K562 (cell line): ENCODE measurements around the gene ZSWIM4. TPM values are rescaled to one million over a fixed set of nuclear protein-coding genes. Genes with fewer than 3 reads are reported as not detected.
"Not testable (repeated sequence)": the region's sequence is repeated elsewhere in the genome, so short reads cannot be mapped to it uniquely, and the experiment has no call there.

Source experiments
- ATAC-seq: fragments of 200-7000 bp; cut with Tn5 transposase; 3 replicates; pipeline ENCODE4 v1.9.1; 2020; ENCODE audit warnings: moderate library complexity
- BruUV-seq: library from RNA; stranded (reverse); fragments of 400-500 nt; replicated peaks from 2 replicates; lab custom pipeline; 2021; lab: Mats Ljungman, UMichigan
- CTCF ChIA-PET: fragments of 300-600 bp; formaldehyde crosslinking; extraction: SDS; loops from one replicate; lab custom pipeline; 2021; ENCODE audit warnings: low intra/inter-chr PET ratio; lab: Yijun Ruan, JAX
- POLR2A ChIA-PET: fragments of 300-600, 350-650 bp; sonication (Branson Sonifier 250); formaldehyde crosslinking; extraction: SDS; loops from one replicate; lab custom pipeline; 2021; ENCODE audit warnings: antibody characterized with exemption, inconsistent platforms; lab: Yijun Ruan, JAX
- DNase-seq, 4 experiments: peaks; one replicate each; pipeline versions ENCODE4 v3.0.0 to v3.0.0-alpha.2; 2011 to 2018; ENCODE audit warnings: low spot score in 3 of 4, mixed read lengths in 3 of 4; ENCODE audit errors: extremely low read depth in 1 of 4
- FAIRE-seq: peaks from 2 replicates; lab custom pipeline; 2011; peaks lifted over from hg19 to GRCh38; lab: Jason Lieb, UNC
- H2AFZ ChIP-seq: 2 replicates; pipeline ENCODE4 v1.6.0; 2011; ENCODE audit warnings: low read depth, low read length, control low read depth, inconsistent platforms
- H3K27ac ChIP-seq: fragments of 200-600 bp; 3 replicates; pipeline ENCODE4 v1.8.0; 2011; ENCODE audit warnings: low read depth, mild to moderate bottlenecking, control low read depth, inconsistent platforms, low read length, moderate library complexity, mixed read lengths; ENCODE audit errors: extremely low read depth
- H3K27me3 ChIP-seq, 2 experiments: fragments of 300-600 bp in 1 of 2; 2 replicates in 1 of 2; 3 replicates in 1 of 2; pipeline versions ENCODE4 v1.6.0 to v1.8.0; 2011; ENCODE audit warnings: inconsistent platforms in 2 of 2, low read length in 2 of 2, mild to moderate bottlenecking in 1 of 2, mixed read lengths in 1 of 2, moderate library complexity in 1 of 2; ENCODE audit not compliant: control insufficient read depth in 2 of 2, insufficient read depth in 2 of 2
- H3K36me3 ChIP-seq: fragments of 300-600 bp; 3 replicates; pipeline ENCODE4 v1.8.0; 2011; ENCODE audit warnings: mild to moderate bottlenecking, low read length, inconsistent platforms; ENCODE audit not compliant: control insufficient read depth, insufficient read depth
- H3K4me1 ChIP-seq, 2 experiments: fragments of 200-600 bp in 1 of 2; replicated peaks in 1 of 2; 2 replicates in 1 of 2; 3 replicates in 1 of 2; pipeline versions ENCODE4 v1.5.1 to v1.8.0; 2011; ENCODE audit warnings: inconsistent platforms in 2 of 2, low read length in 2 of 2, mild to moderate bottlenecking in 1 of 2, mixed read lengths in 1 of 2, moderate library complexity in 1 of 2; ENCODE audit not compliant: control insufficient read depth in 2 of 2, insufficient read depth in 2 of 2
- H3K4me2 ChIP-seq: 2 replicates; pipeline ENCODE4 v1.6.1; 2011; ENCODE audit warnings: low read length, control low read depth, inconsistent platforms, mixed read lengths; ENCODE audit not compliant: insufficient read depth
- H3K4me3 ChIP-seq: fragments of 200-600 bp; sonication (generic), shearing (Covaris generic); 2 replicates; pipeline ENCODE4 v1.5.1; 2016; ENCODE audit warnings: control low read depth, inconsistent platforms
- H3K79me2 ChIP-seq: fragments of 200-600 bp; 3 replicates; pipeline ENCODE4 v1.8.0; 2011; ENCODE audit warnings: low read length, inconsistent platforms; ENCODE audit not compliant: control insufficient read depth, insufficient read depth
- H3K9ac ChIP-seq, 2 experiments: 2 replicates each; pipeline versions ENCODE4 v1.6.0 to v1.6.1; 2011; ENCODE audit warnings: low read depth in 2 of 2, low read length in 2 of 2, control low read depth in 1 of 2, inconsistent platforms in 1 of 2, mild to moderate bottlenecking in 1 of 2, mixed read lengths in 1 of 2; ENCODE audit not compliant: insufficient read depth in 1 of 2
- H3K9me1 ChIP-seq: one replicate; pipeline ENCODE4 v1.6.0; 2011; ENCODE audit warnings: inconsistent platforms, mild to moderate bottlenecking, low read length, moderate library complexity; ENCODE audit not compliant: control insufficient read depth, insufficient read depth
- H3K9me3 ChIP-seq: replicated peaks from 2 replicates; pipeline ENCODE4 v1.5.1; 2011; ENCODE audit warnings: low read depth, low read length, inconsistent platforms; ENCODE audit not compliant: control insufficient read depth, insufficient read depth
- H4K20me1 ChIP-seq: replicated peaks from 2 replicates; pipeline ENCODE4 v1.6.1; 2011; ENCODE audit warnings: low read length, inconsistent platforms, mixed read lengths; ENCODE audit not compliant: control insufficient read depth, insufficient read depth
- ELF4 ChIP-seq: fragments of 450-650 bp; formaldehyde crosslinking; IDR thresholded peaks from 2 replicates; pipeline ENCODE4 v1.4.0; 2022; ENCODE audit warnings: missing genetic modification characterization
- EP300 ChIP-seq: IDR thresholded peaks from 2 replicates; pipeline ENCODE4 v1.6.1; 2012; ENCODE audit warnings: low read length, improper control_type of control experiment
- FOSL1 ChIP-seq: fragments of 200-800 bp; sonication (Bioruptor generic); conservative IDR thresholded peaks from 2 replicates; pipeline ENCODE4 v1.6.1; 2016; ENCODE audit warnings: missing genetic modification characterization, missing compliant biosample characterization
- JUN ChIP-seq, 2 experiments: sonication (generic) in 1 of 2; formaldehyde crosslinking in 1 of 2; IDR thresholded peaks; 2 replicates each; pipeline versions ENCODE4 v1.6.1 to v1.8.0; 2012 to 2022; ENCODE audit warnings: borderline replicate concordance in 2 of 2, mild to moderate bottlenecking in 2 of 2, improper control_type of control experiment in 1 of 2, low read depth in 1 of 2, low read length in 1 of 2, missing genetic modification reagents in 1 of 2
- JUND ChIP-seq, 2 experiments: IDR thresholded peaks; 2 replicates in 1 of 2; 3 replicates in 1 of 2; pipeline ENCODE4 v1.6.1; 2011; ENCODE audit warnings: borderline replicate concordance in 2 of 2, low read depth in 2 of 2, low read length in 2 of 2, improper control_type of control experiment in 1 of 2, missing biosample characterization in 1 of 2, missing genetic modification characterization in 1 of 2, missing genetic modification reagents in 1 of 2
- MAZ ChIP-seq, 2 experiments: fragments of 450-650 bp in 1 of 2; sonication (generic) in 1 of 2; formaldehyde crosslinking; IDR thresholded peaks in 1 of 2; conservative IDR thresholded peaks in 1 of 2; 2 replicates each; pipeline versions ENCODE4 v1.4.0 to v1.5.0; 2020; ENCODE audit warnings: mild to moderate bottlenecking in 1 of 2, missing genetic modification reagents in 1 of 2
- POLR2G ChIP-seq: fragments of 200-400 bp; formaldehyde crosslinking; IDR thresholded peaks from 2 replicates; pipeline ENCODE4 v1.6.1; 2017; ENCODE audit warnings: low read depth, mild to moderate bottlenecking, antibody characterized with exemption, low read length, moderate library complexity
- PURB ChIP-seq: sonication (generic); formaldehyde crosslinking; IDR thresholded peaks from 2 replicates; pipeline ENCODE4 v1.9.0; 2021; ENCODE audit warnings: low read depth, mild to moderate bottlenecking, missing genetic modification reagents
- RBM14 ChIP-seq: fragments of 200-400 bp; formaldehyde crosslinking; IDR thresholded peaks from 2 replicates; pipeline ENCODE4 v1.6.1; 2018; ENCODE audit warnings: low read depth, mild to moderate bottlenecking, low read length, moderate library complexity, borderline replicate concordance; ENCODE audit not compliant: insufficient read depth
- ZNF830 ChIP-seq: fragments of 250-450 bp; sonication (Bioruptor Pico); IDR thresholded peaks from 2 replicates; pipeline ENCODE4 v1.5.0; 2021; ENCODE audit warnings: mild to moderate bottlenecking
- whole genome bisulfite sequencing: fragments of 100-300 bp; shearing (Covaris generic); methylation state at CpG from one replicate; pipeline ENCODE4 v1.1.6; 2016; ENCODE audit warnings: low coverage, mixed read lengths; ENCODE audit not compliant: insufficient coverage; ENCODE audit errors: missing lambda C conversion rate; 5-methylcytosine and 5-hydroxymethylcytosine counted together
- in situ Hi-C: fragments of 300-500 bp; cut with MboI; formaldehyde crosslinking; loops from 4 replicates; pipeline ENCODE4 v1.15.0; 2018; ENCODE audit warnings: inconsistent platforms, mixed read lengths
- intact Hi-C: fragments of 100-400 bp; cut with micrococcal nuclease; formaldehyde crosslinking; loops from 2 replicates; pipeline ENCODE4 v1.14.2; 2022
- polyA plus RNA-seq, 8 experiments: library from polyadenylated mRNA; depleted of rRNA in 4 of 8; stranded (reverse) in 5 of 8; unstranded in 3 of 8; fragments of >200 nt; fragmentation: Nextera tagmentation in 2 of 8; fragmentation: Illumina TruSeq in 1 of 8; extraction: Ambion mirVana in 2 of 8; extraction: Trizol in 1 of 8; gene quantifications; 2 replicates each; pipeline versions ENCODE4 v1.2.1 to v1.2.3, GENCODE V29; 2011 to 2014; ENCODE audit warnings: inconsistent platforms in 1 of 8, missing spikeins in 1 of 8
- total RNA-seq, 7 experiments: library from RNA; depleted of rRNA in 6 of 7; stranded (reverse); fragments of >200 nt in 6 of 7; fragmentation: Illumina TruSeq in 2 of 7; extraction: Trizol in 2 of 7; gene quantifications; 2 replicates each; pipeline versions ENCODE4 v1.2.1 to v1.2.3, GENCODE V29; 2011 to 2021; ENCODE audit warnings: low replicate concordance in 1 of 7
- TF ChIP-seq, protein P1 (sequence below): fragments of 450-650 bp; IDR thresholded peaks from 2 replicates; pipeline ENCODE4 v1.7.1; 2018; ENCODE audit warnings: mild to moderate bottlenecking, low read depth; ENCODE audit not compliant: partially characterized antibody

Gene ZSWIM4
- total and polyA plus RNA-seq, 9 of the 15 experiments (the other 6 are each of a cell fraction or from before 2014, with no cell fraction given) = 0.25 to 3.7 (median 0.79) TPM; not detected in 2

DNA sequence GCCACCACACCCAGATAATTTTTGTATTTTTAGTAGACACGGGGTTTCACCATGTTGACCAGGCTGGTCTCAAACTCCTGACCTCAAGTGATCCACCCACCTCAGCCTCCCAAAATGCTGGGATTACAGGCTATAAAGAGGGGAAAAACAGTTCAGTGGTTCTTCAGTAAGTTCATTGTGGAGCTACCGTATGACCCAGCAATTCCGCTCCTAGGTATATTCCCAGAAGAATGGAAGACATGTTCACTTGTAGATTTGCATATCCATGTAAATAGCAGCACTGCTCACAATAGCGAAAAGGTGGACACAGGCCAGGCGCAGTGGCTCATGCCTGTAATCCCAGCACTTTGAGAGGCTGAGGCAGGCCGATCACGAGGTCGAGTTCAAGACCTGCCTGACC, 15.4 kb upstream of the ZSWIM4 start:
- H3K4me2 ChIP-seq, H3K9me1 ChIP-seq, H2AFZ ChIP-seq, in situ Hi-C loops, H3K4me3 ChIP-seq, FAIRE-seq, H3K27me3 ChIP-seq, DNase-seq, ATAC-seq, CTCF ChIA-PET, H4K20me1 ChIP-seq, H3K9ac ChIP-seq, H3K9me3 ChIP-seq, H3K27ac ChIP-seq, BruUV-seq, intact Hi-C loops: not testable (repeated sequence)
- peaks cover 39% of the 10 kb centered on the region for H3K36me3 ChIP-seq
- POLR2A ChIA-PET = interaction anchor here (0.6 to 1.2 kb wide), 3 partner anchors 15 to 34 kb away, joined by 3 to 5 read pairs (median 3); partner anchors contain the start of gene ZSWIM4
- peaks cover 19% of the 10 kb centered on the region for H3K79me2 ChIP-seq
- TF ChIP-seq POLR2G = peak; percentile 27; the same call in 1 of the 2 replicates
- 88% methylated on average over 7 of the region's 8 CpGs for WGBS
- peaks cover 11 to 23% of the 10 kb centered on the region in 2 experiments for H3K4me1 ChIP-seq

DNA sequence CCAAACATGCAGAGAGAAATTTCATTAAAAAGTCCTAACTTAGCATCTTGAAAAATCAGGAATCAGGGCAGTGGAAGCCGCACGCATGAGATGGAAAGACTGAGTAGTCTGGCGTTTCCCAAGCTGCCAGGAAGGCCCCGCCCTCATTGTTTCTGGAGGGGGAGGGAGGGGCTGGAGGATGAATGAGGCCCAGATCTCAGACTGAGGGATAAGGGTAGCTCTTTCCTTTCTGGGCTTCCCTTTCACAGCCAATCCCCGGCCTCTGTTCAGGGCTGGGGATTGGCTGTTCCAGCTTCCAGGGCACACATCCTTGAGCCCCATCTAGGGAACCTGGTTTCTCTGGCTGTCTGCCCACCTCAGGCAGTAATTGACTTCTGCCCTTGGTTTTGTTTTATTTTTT, 13.7 kb upstream of the ZSWIM4 start:
- ChIA-PET CTCF (interaction anchor here (0.7 kb wide), 1 partner anchor 82 kb away, joined by 3 read pairs; no protein-coding TSS in a partner anchor), POLR2A (no interaction called here)
- H3K36me3 ChIP-seq = peaks cover 28% of the 10 kb centered on the region
- DNase-seq (peak; percentile 76 to 79 (median 76)), ATAC-seq (peak; percentile 83), FAIRE-seq (peak; percentile 78)
- H3K4me3 ChIP-seq = no peak overlapping the region
- H3K27me3 ChIP-seq = no peaks in the 10 kb centered on the region
- H3K79me2 ChIP-seq = peaks cover 3% of the 10 kb centered on the region
- no peak overlapping the region; the same call in 1 of the 2 replicates for H2AFZ ChIP-seq
- H3K9me3 ChIP-seq = no peaks in the 10 kb centered on the region
- no TSS peak for BruUV-seq
- intact Hi-C loops = no loop called here
- no peaks in the 10 kb centered on the region for H3K9me1 ChIP-seq
- H3K4me2 ChIP-seq = no peak overlapping the region
- H3K27ac ChIP-seq = no peak overlapping the region
- WGBS = 6% methylated on average over 5 of the region's 5 CpGs
- H3K4me1 ChIP-seq = peaks cover 7 to 15% of the 10 kb centered on the region in 2 experiments; a peak in 4 of 5 replicates
- peak overlapping the region in 1 of 2 experiments; percentile 71; a peak in 1 of 4 replicates for H3K9ac ChIP-seq
- H4K20me1 ChIP-seq = no peaks in the 10 kb centered on the region
- in situ Hi-C loops = no loop called here
- TF ChIP-seq, protein P1, sequence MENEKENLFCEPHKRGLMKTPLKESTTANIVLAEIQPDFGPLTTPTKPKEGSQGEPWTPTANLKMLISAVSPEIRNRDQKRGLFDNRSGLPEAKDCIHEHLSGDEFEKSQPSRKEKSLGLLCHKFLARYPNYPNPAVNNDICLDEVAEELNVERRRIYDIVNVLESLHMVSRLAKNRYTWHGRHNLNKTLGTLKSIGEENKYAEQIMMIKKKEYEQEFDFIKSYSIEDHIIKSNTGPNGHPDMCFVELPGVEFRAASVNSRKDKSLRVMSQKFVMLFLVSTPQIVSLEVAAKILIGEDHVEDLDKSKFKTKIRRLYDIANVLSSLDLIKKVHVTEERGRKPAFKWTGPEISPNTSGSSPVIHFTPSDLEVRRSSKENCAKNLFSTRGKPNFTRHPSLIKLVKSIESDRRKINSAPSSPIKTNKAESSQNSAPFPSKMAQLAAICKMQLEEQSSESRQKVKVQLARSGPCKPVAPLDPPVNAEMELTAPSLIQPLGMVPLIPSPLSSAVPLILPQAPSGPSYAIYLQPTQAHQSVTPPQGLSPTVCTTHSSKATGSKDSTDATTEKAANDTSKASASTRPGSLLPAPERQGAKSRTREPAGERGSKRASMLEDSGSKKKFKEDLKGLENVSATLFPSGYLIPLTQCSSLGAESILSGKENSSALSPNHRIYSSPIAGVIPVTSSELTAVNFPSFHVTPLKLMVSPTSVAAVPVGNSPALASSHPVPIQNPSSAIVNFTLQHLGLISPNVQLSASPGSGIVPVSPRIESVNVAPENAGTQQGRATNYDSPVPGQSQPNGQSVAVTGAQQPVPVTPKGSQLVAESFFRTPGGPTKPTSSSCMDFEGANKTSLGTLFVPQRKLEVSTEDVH = no peak
- peak in 1 of 2 experiments; percentile 90; a peak in 2 of 4 replicates for TF ChIP-seq MAZ (CRISPR knock-in tag; conservative IDR thresholded peaks at IDR 0.05 in 1 of 2, IDR thresholded peaks at IDR 0.05 in 1 of 2)
- 0 out of 2 replicates have a peak, but pooled peaks have one; percentile 7 for TF ChIP-seq EP300
- TF ChIP-seq FOSL1 = peak; percentile 71
- TF ChIP-seq ZNF830 (CRISPR knock-in tag) = no peak
- TF ChIP-seq JUN (IDR thresholded peaks at IDR 0.05; ENCODE audit: borderline replicate concordance, low read depth, low read length) = peak; percentile 44; the same call in 1 of the 2 replicates
- TF ChIP-seq JUN (CRISPR knock-in tag; IDR thresholded peaks at IDR 0.05; ENCODE audit: borderline replicate concordance) = no peak
- TF ChIP-seq RBM14 = no peak
- no peak for TF ChIP-seq PURB (CRISPR knock-in tag)
- TF ChIP-seq JUND (IDR thresholded peaks at IDR 0.05; ENCODE audit: borderline replicate concordance, low read depth, low read length) = peak; percentile 64
- TF ChIP-seq JUND (tag; IDR thresholded peaks at IDR 0.05; ENCODE audit: borderline replicate concordance, low read depth, low read length) = peak; percentile 41; the same call in 2 of the 3 replicates
- no peak for TF ChIP-seq ELF4
